T-helper 1 cell treated with Interleukin-12 subunit alpha and Interleukin-12 subunit beta and Interleukin-4 antibody, amounts not matched to agents 30 ng/mL and 1 ng/mL, for 36 hours (primary cell): Measurements from ENCODE around the gene NTSR2. TPM values are rescaled to one million over a fixed set of nuclear protein-coding genes. Genes with fewer than 3 reads are reported as not detected.
"Not testable (repeated sequence)": the region's sequence is repeated elsewhere in the genome, so short reads cannot be mapped to it uniquely, and the experiment has no call there.

ENCODE experiments used
- intact Hi-C: fragments of 100-400 bp; cut with micrococcal nuclease; formaldehyde crosslinking; loops from one replicate; pipeline ENCODE4 v1.15.1; 2024
- total RNA-seq: library from RNA; stranded (reverse); gene quantifications from 2 replicates; pipeline ENCODE4 v1.2.3, GENCODE V29; 2022

Gene NTSR2
- total RNA-seq, 1 donor from 2014 or later = not detected

GRCh38 chr2:11680182-11680900 lies 10.3 kb upstream of the NTSR2 start:
- intact Hi-C loops = no loop called here

- intact Hi-C loops = no loop called here
Observed at GRCh38 chr2:11679486-11680181, 9.6 kb upstream of the NTSR2 start.

GRCh38 chr2:11679016-11679415 lies 9.0 kb upstream of the NTSR2 start:
- intact Hi-C loops = no loop called here

GRCh38 chr2:11678306-11678960 lies 8.4 kb upstream of the NTSR2 start:
- intact Hi-C loops = no loop called here

GRCh38 chr2:11677136-11678055 lies 7.4 kb upstream of the NTSR2 start:
- intact Hi-C loops = no loop called here

- intact Hi-C loops = no loop called here
Observed at GRCh38 chr2:11676640-11677039, 6.6 kb upstream of the NTSR2 start.

- intact Hi-C loops = no loop called here
Observed at GRCh38 chr2:11675423-11676112, 5.6 kb upstream of the NTSR2 start.

- intact Hi-C loops = no loop called here
Observed at GRCh38 chr2:11674983-11675382, 5.0 kb upstream of the NTSR2 start.

- intact Hi-C loops = no loop called here
Observed at GRCh38 chr2:11672407-11672806, 2.4 kb upstream of the NTSR2 start.

- intact Hi-C loops = no loop called here
Observed at GRCh38 chr2:11667866-11668637, 1.9 kb downstream of the NTSR2 start.

GRCh38 chr2:11667194-11667593 lies 2.8 kb downstream of the NTSR2 start:
- intact Hi-C loops = no loop called here

- intact Hi-C loops = no loop called here
Observed at GRCh38 chr2:11665510-11666362, 4.3 kb downstream of the NTSR2 start.

- intact Hi-C loops = no loop called here
Observed at GRCh38 chr2:11665028-11665427, 5.0 kb downstream of the NTSR2 start.

GRCh38 chr2:11663427-11663826 lies 6.6 kb downstream of the NTSR2 start:
- intact Hi-C loops = no loop called here

GRCh38 chr2:11662882-11663281 lies 7.1 kb downstream of the NTSR2 start:
- intact Hi-C loops = no loop called here

- intact Hi-C loops = no loop called here
Observed at GRCh38 chr2:11661891-11662435, 8.0 kb downstream of the NTSR2 start.

GRCh38 chr2:11660396-11660795 lies 9.6 kb downstream of the NTSR2 start:
- intact Hi-C loops = not testable (repeated sequence)

GRCh38 chr2:11659851-11660250 lies 10.1 kb downstream of the NTSR2 start:
- intact Hi-C loops = no loop called here

GRCh38 chr2:11659115-11659475 lies 10.9 kb downstream of the NTSR2 start:
- intact Hi-C loops = no loop called here
